ENCODE measurements around the gene CMSS1.
"Not testable (repeated sequence)": the region's sequence is repeated elsewhere in the genome, so short reads cannot be mapped to it uniquely, and the experiment has no call there.

Gene CMSS1

DNA sequence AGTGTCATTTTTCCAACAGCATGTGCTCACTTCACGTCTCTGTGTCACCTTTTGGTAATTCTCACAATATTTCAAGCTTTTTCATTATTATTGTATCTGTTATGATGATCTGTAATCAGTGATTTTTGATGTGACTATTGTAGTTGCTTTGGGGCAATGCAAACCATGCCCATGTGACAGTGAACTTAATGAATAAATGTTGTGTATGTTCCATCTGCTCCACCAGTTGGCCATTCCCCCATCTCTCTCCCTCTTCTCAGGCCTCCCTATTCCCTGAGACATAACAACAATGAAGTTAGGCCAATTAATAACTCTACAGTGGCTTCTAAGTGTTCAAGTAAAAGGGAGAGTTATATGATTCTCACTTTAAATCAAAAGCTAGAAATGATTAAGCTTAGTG lies 410.6 kb downstream of the CMSS1 start:
- H3K27ac ChIP-seq = no peak overlapping the region
- DNase-seq (ENCODE audit: low read depth, low spot score) = no peak

DNA sequence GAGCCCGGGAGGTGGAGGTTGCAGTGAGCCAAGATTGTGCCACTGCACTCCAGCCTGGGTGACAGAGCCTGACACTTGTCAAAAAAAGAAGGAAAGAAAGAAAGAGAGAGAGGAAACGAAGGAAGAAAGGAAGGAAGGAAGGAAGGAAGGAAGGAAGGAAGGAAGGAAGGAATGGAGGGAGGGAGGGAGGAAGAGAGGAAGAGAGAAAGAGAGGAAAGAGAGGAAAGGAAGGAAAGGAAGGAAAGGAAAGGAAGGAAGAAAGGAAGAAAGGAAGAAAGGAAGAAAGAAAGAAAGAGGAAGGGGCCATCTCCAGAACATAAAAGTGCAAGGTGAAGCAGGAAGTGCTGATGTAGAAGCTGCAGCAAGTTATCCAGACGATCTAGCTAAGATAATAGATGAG lies 411.5 kb downstream of the CMSS1 start:
- DNase-seq (ENCODE audit: low read depth, low spot score); H3K27ac ChIP-seq: not testable (repeated sequence)

DNA sequence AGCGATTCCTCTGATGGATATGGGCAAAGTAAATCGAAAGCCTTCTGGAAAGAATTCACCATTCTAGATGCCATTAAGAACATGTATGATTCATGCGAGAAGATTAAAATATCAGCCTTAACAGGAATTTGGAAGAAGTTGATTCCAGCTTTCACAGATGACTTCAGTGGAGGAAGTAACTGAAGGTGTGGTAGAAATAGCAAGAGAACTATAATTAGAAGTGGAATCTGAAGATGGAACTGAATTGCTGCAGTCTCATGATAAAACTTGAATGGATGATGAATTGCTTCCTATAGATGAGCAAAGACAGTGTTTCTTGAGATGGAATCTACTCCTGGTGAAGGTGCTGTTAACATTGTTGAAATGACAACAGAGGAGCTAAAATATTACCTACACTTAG lies 413.0 kb downstream of the CMSS1 start:
- H3K27ac ChIP-seq = peak overlapping the region; percentile 20
- DNase-seq (ENCODE audit: low read depth, low spot score) = no peak

All from epithelial cell of prostate (primary cell).